ENCODE measurements around the gene PPP4R4.

GRCh38 chr14:94269156-94269555, 95.0 kb downstream of the PPP4R4 start:
- no peak for TF ChIP-seq CTCF (IDR thresholded peaks at IDR 0.05; ENCODE audit: borderline replicate concordance, extremely low read depth, low read length, poor library complexity, severe bottlenecking)
- TF ChIP-seq EZH2 (IDR thresholded peaks at IDR 0.05; ENCODE audit: borderline replicate concordance, low read depth, low read length, severe bottlenecking) = no peak

All from DND-41 (cell line).